GM19463 (cell line): ENCODE data around the gene TTC7B.
"Not testable (repeated sequence)": the region's sequence is repeated elsewhere in the genome, so short reads cannot be mapped to it uniquely, and the experiment has no call there.

ENCODE experiments used
- ATAC-seq: cut with Tn5 transposase; IDR thresholded peaks from one replicate; pipeline ENCODE4 v1.9.1; 2021; ENCODE audit warnings: mild to moderate bottlenecking, moderate library complexity; ENCODE audit not compliant: unreplicated experiment

The TTC7B gene

GRCh38 chr14:90815822-90816662, at the start of gene TTC7B:
TTC7B (minus strand) TSS chr14:90816430; CDS start chr14:90816295, 135 bp downstream.
- ATAC-seq = peak; percentile 75

- no peak for ATAC-seq
These were observed 48.5 kb upstream of the TTC7B start for GRCh38 chr14:90864741-90865140.

- ATAC-seq = no peak
These were observed 42.3 kb upstream of the TTC7B start for GRCh38 chr14:90858511-90858910.

GRCh38 chr14:90857866-90858265, 41.6 kb upstream of the TTC7B start:
- ATAC-seq = no peak

- not testable (repeated sequence) for ATAC-seq
These were observed 39.9 kb upstream of the TTC7B start for GRCh38 chr14:90856115-90856514.

GRCh38 chr14:90853116-90853515, 36.9 kb upstream of the TTC7B start:
- no peak for ATAC-seq

- ATAC-seq = no peak
These were observed 35.3 kb upstream of the TTC7B start for GRCh38 chr14:90851327-90852036.

GRCh38 chr14:90850487-90850886, 34.3 kb upstream of the TTC7B start:
- ATAC-seq = no peak

GRCh38 chr14:90849787-90850444, 33.7 kb upstream of the TTC7B start:
- ATAC-seq = no peak

GRCh38 chr14:90848944-90849731, 32.9 kb upstream of the TTC7B start:
- no peak for ATAC-seq

- no peak for ATAC-seq
These were observed 30.3 kb upstream of the TTC7B start for GRCh38 chr14:90846511-90846910.

- ATAC-seq = no peak
These were observed 28.1 kb upstream of the TTC7B start for GRCh38 chr14:90844321-90844720.

GRCh38 chr14:90842726-90843125, 26.5 kb upstream of the TTC7B start:
- no peak for ATAC-seq

GRCh38 chr14:90840667-90841066, 24.4 kb upstream of the TTC7B start:
- ATAC-seq = not testable (repeated sequence)

- no peak for ATAC-seq
These were observed 23.6 kb upstream of the TTC7B start for GRCh38 chr14:90839889-90840266.

- no peak for ATAC-seq
These were observed 23.0 kb upstream of the TTC7B start for GRCh38 chr14:90839024-90839888.

GRCh38 chr14:90838531-90838930, 22.3 kb upstream of the TTC7B start:
- not testable (repeated sequence) for ATAC-seq

- ATAC-seq = no peak
These were observed 21.1 kb upstream of the TTC7B start for GRCh38 chr14:90837355-90837754.

GRCh38 chr14:90836692-90837063, 20.4 kb upstream of the TTC7B start:
- ATAC-seq = no peak

- ATAC-seq = no peak
These were observed 15.6 kb upstream of the TTC7B start for GRCh38 chr14:90831821-90832220.
